GM12892 (cell line): ENCODE results near the gene PDE7B.
"Not testable (repeated sequence)": the region's sequence is repeated elsewhere in the genome, so short reads cannot be mapped to it uniquely, and the experiment has no call there.

Experiments
- POLR2A ChIP-seq: IDR thresholded peaks from 2 replicates; pipeline ENCODE4 v1.6.1; 2011; ENCODE audit warnings: low read depth, low read length, control low read depth
- POLR2AphosphoS5 ChIP-seq: IDR thresholded peaks from 2 replicates; pipeline ENCODE4 v1.6.1; 2011; ENCODE audit warnings: low read depth, low read length, control low read depth

- TF ChIP-seq POLR2A, POLR2AphosphoS5: not testable (repeated sequence)
Observed at GRCh38 chr6:136224974-136225373, 373.5 kb downstream of the PDE7B start.
